CD4-positive, alpha-beta T cell treated with Interleukin-1 beta for 1 hour (primary cell): ENCODE data around the gene SLIT1.

Source experiments
- DNase-seq, 2 donors: peaks; one replicate each; pipeline ENCODE4 v3.0.0-alpha.2; 2020 to 2022

The SLIT1 gene

DNA sequence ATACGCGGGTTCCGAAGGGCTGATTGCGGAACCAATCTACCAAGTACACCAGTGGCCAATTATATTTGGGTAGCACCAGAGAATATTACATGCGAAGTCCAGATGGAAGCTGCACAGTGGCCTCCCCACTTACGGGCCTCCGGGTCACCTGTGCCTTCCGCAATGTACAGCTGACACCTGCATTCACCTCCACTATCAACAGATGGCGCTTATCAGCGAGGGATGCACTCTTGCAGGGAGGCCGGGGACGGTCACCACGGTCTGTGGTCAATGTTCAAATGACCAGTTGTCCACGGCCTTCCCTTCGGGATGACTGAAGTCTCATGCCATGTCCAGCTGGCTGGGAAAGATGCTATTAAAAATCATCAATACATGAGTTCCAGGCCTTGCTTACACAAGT lies 47.6 kb downstream of the SLIT1 start:
- no peak for DNase-seq

DNA sequence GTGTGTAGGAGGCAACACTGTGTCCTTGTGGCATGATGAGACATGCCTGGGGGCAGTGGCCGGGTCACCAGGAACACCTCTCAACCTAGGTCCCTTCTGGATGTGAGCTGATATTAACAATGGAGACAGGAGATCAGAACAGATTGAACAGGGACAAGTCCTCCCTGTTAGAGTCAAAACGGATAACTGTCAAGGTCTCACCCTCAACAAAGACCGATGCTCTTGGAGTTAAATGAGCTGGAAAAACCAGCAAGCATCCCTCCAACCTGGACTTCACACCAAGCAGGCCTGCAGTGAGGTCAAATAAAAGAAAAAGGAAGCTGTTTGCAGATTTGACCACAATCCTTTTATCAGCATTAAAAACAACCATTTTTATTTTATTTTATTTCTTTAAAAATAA lies 49.0 kb downstream of the SLIT1 start:
- DNase-seq, result no peak

DNA sequence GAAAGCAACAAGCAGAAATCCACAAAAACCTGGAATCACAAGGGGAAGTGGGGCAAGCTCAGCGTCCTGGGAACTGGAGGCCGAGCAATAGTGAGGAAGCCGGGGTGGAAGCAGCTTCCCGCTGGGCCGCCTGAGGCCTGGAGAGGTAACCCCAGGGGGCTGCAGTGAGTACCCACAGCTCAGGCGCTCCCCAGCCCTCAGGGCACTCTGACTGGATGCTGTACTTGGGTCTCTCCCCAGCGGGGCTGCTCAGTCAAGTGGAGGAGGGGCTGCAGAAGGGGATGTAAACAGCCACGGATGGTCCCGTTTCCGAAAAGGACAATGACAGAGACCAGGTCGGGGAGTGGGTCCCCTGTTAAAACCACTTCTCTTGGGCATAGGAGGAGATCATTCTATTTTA lies 50.3 kb downstream of the SLIT1 start:
- no peak for DNase-seq

DNA sequence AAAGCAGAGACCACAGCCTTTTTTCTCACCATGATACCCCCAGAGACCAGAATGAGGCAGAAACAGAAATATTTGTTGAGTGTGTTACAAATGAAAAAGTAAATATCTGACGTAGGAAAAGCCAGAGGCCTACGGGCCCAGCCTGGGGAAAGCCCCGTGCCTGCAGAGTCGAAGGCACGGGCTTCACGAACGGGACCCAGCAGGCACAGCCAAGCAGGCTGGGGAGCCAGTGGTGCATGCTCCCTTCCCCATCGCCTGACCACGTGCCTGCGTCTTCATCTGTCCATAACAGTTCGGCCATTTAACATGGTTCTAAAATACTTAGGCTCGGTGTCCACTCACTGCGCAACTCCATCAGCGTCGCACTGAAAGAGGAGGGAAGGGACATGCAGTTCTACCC lies 50.8 kb downstream of the SLIT1 start:
- DNase-seq, result no peak

DNA sequence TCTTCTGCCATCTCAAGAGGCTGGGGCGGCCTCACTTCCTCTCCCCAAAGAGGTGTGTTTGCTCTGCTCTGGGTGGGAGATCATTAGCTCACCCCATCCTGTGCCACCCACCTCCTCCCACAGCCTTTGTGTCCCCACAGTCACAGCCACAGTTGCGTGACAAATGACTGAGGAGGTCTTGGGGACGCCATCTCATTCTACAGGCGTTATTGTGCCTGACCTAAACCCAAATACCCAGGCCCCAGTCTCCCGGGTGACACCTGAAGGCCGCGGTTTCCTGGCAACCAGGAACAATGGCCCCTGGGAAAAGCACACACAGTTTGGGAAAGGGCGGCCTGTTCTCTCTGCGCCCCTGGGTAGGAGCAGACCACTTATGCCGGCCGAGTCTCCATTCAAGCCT lies 51.6 kb downstream of the SLIT1 start:
- no peak for DNase-seq

DNA sequence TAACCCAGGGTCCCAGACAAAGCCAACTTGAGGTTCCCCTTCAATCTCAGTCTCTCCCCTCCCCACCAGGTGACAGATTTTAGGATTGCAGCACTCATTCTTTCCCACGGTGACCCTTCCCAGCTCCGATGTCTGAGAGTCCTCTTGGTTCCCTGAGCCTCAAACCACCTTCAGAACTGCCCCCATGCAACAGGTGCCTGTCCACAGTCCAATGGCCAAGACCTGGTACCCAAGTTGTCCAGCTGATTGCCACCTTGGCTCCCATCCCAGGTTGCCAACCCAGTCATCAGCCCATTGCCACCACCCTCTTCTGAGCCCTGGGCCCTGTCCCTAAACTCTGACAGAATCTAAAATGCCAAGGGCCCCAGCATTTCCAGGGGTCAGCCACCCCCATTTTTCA lies 53.5 kb downstream of the SLIT1 start:
- no peak for DNase-seq

DNA sequence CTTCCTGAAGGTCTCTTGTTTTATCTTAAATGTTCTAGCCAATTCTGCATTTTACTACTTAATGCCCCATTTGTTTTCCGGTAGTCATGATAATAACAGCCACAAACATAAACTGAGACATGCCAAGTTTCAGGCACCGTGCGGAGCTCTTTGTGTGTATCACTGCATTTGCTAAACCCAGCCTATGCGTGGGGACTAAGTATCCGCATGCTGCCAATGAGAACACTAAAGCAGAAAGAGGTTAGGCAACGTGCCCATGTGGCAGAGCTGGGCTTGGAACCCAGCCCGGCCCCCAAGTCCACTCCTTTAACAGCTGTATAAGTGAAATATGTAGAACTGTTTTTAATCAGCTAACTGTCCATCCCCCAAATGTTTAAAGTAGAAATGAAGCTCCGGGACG lies 54.1 kb downstream of the SLIT1 start:
- DNase-seq, result no peak

DNA sequence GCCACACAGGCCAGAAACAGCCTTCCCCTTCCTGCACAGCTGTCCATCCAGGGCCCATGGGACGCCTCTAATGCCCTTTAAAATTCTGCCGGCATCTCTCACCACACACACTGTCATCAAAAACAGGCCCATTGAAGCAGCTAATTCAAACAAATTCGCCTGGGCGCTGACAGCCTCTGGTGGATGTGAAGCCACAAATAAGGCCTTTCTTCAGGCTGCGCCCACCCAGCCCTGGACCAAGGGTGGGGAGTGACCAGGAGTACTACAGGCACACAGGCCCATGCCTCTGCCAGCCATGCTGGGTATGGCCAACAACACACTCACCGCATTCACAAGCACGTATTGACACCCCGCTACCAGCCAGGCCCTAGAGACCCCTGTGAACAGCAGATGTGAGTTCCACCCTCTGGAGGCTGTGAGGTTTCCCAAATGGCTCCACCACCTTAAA lies 54.6 kb downstream of the SLIT1 start:
- DNase-seq, result no peak

DNA sequence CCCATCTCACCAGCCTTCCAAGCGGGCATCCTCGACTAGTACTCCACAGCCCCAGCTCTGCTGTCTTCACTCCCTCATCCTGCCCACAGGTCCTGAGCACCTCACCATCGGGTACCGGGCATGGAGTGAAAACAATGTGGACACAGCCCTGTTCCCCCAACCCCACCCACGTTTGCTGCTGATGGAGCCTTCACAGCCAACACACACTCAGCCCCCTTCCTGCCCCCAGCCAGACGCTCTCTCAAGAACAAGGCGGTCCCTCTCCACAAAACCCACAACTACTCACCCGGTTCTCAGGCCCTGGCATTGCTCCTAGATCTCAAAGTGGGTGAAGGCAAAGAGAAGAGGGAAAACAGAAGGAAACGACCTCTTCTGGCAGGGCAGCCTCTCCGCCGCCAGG lies 56.1 kb downstream of the SLIT1 start:
- DNase-seq, result no peak

DNA sequence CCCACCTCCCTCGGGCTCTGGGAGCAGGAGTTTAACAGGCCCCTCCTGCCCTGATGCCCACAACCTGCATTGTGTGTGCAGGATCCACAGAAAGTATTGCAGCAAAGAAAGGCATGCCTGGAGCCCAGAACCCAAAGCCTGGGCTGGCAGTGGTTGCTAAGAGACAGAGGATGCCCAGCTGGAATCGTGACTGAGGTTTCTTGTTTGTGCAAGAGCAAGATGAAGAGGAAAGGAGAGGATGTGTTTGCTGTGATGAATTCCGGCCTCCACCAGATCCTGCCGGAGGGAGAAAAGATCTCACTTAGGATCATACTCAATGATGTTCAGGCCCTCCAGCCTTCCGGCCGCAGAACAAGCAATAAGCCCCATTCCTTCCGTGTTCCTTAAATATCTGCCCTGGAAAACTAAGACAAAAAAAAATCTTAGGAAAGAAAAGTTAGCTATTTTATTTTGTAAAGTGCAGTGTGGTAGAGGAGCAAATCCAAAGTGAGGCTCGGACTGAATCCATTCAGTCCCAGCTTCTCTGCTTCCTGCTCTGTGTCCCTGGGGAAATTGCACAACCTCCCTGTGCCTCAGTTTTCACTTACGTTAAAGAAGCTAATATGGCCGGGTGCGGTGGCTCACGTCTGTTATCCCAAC lies 57.1 kb downstream of the SLIT1 start:
- no peak for DNase-seq

DNA sequence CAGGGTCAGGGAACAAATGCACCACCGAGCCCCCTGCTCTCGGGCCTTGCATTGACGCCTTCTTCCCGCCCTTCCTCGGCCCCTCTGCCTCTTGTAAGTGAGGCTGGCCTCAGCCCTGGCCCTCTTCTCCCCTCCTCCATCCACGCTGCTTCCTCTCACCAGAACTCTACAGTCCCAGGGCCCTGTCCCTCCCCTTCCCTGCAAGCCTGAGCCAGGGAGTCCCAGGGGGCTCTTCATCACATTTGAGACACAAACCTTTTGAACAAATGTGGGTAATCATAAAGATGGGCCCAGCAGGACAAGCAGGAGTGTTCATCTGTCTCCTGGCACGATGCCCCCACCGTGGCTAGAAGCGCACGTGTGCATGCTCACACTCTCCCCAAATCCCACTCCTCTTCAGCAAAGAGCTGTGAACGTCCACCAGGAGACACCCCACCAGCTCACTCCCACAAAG lies 57.7 kb downstream of the SLIT1 start:
- DNase-seq, result no peak

DNA sequence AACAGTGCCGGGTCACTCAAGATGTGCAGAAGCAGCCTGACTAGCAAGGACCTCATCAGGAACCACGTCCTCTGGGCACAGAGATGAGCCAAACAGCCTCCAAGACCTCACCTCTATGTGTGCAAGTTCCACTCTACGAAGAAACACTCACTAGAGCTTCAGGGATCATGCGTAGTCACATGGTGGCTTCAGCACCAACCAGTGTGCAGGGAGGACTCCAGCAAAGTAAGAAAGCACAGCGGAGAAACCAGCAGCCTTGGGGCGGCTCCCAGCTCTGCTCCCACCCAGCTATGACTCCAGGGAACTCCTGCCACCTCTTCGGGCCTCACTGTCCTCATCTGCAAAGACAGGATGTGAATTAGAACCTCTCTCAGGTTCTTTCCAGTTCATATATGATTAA lies 58.2 kb downstream of the SLIT1 start:
- DNase-seq, result no peak

DNA sequence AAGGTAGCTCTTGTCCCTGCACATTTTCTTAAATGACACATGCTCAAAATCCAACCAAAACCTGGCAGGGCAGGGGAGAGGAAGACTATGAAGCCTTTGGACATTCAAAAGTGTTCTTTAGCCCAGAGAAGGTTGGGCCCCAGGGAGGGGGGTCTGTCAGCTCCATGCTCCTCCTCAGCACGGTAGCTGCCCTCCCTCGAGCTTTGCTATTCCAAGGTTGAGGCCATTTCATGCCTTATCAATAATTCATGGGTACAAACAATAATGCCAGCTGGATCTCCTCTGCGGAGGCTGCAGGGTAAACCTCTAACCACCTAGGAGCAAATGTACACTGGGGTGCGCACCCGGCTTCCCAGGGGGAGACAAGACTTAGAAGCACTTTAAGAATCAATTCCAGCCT lies 61.5 kb downstream of the SLIT1 start:
- DNase-seq, result no peak

DNA sequence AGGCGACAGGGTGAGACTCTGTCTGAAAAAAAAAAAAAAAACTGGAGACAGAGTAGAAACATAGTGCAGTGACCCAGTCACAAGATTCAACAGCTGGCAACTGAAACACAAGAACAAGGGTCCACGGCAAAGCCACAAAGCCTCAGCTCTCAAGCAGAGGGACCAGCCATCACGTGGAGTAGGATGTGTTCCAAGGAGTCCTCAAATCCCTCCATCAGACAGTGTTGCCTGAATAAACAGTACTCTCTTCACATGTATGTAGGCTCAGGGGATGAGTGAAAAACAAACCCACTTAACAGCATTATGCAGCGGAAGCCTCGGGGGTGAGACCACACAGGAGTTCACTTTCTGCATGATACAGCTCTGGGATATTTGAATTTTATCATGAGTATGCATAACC lies 62.0 kb downstream of the SLIT1 start:
- no peak for DNase-seq

DNA sequence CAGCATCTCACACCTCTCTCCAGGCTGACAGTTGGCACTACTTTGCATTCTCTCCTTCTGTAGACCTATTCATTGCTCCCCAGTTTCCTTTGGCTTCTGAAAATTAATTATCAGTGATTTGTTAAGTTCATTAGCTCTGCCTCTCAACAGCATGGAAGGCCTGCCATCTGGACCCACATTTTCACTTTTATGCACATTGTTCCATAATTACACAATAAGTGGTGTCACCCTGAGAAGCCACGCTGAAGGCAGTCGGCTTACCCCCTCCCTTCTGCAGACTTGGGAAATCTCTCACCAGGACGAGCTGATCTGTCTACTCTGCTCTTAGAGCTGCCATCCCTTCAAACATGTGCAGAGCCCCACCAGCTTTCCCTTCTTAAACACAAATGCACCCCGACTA lies 64.7 kb downstream of the SLIT1 start:
- DNase-seq, result no peak

DNA sequence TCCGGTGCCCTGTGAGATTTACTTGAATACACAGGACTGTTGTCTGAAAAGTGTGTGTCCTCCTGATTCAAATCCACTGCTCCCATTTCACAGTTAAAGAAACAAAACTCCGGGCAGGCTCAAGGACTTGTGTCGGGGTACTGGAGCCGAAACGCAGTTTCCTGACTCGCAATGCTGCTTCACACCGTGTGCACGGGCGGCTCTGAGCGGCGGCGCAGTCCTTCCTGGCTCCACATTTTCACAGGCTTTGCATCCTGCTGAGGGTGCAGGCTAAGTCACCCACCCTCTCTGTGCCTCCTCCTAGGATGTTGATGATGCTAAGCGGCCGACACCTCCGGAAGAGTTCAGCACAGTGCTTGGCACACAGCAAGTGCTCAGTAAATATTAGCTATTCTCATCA lies 65.4 kb downstream of the SLIT1 start:
- DNase-seq, result no peak

DNA sequence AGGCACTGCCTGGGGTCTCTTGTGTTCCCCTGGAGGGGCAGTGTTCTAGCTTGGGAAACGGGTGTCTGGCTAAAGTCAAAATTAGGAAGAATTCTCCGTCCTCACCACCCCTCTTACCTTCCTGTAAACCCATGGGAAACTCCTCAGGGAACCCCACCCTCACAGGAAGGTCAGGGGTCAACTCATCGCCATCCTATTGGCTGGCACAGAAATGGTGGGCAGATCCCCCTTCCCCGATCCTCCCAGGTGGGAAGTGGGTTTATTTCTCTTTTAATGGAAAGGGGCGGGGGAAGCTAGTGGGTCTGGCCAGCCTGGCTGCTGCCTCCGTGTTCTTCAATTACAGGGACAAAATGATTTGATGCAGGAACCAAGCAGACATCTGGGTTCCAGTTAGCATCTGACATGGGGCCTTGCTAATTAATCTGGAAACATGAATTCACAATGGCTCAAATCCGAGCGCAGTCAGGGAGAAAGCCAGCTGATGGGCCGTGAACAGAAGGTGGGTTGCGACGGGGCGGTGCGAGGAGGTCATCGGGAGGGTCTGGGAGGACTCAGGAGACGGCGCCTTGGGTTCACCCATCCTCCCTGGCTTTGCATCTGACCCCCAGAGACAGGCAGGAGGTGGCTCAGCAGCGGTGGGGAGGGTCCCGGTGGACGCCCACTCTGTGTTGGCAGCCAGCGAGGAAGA lies 66.6 kb downstream of the SLIT1 start:
- no peak for DNase-seq

DNA sequence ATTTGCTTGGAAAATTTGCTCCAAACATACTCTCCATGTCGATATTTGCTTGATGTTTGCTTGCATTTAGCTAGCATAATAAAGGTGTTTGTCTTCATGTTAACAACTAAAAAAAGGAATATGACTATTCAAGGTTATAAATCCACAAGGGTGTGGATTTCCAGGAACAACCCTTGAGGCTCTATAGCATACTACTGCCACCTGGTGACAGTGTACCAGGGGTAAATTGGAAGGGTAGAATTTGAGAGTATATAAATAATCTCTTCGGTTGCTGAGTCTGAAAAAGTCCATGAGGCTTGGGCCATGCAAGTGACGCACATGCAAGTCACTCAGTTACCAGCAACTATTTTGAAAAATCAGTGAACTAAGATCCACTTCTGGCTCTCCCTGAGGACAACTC lies 68.4 kb downstream of the SLIT1 start:
- no peak for DNase-seq

DNA sequence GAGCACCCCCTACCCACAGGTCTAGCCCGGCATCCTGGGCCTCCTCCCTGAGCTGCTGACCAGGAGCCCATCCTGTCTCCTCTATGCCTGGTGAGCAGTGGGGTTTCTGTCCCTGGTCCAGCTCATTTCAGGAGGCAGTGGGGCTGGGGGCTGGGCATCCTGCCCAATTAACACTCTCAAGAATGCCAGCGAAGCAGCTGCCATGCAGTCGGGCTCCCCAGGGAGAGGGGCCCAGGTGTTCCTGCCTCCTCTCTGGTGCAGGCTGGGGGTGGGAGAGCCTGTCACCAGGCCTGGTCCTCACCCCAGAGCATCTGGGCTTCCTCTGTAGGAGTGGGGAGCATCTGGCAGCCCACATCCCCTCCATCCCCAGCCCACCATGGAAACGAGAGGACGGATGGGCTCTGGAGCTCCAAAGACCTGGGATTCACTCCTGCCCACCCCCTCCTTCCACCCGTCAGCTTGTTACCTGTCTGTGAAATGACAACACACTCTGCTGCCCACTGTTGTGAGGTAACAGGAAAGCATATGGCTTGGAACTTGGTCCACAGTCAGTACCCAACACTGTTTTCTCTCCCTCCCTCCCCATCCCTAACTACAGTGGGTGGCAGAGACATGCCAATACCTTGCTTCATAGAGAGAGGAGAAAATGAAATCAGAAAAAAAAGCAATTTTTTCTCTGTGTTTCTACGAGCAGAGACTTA lies 69.1 kb downstream of the SLIT1 start:
- DNase-seq, result no peak

DNA sequence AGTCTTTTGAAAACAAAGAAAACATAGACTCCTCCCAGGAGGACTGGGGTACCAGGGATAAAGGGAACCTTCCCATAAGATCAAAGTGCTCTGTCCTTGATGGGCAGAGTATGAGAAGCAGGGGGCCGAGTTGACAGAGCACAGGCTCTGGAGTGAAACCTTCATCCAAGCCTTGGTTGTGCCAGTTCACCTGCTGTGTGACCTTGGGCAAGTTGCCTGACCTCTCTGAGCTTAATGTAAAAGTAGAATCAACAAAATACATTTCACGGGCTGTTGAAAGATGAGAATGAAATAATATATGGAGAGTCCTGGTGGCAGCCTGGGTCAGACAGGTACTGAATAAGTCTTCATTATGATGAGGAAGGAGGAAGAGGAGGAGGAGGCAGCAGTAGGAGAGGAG lies 69.9 kb downstream of the SLIT1 start:
- DNase-seq, result no peak

DNA sequence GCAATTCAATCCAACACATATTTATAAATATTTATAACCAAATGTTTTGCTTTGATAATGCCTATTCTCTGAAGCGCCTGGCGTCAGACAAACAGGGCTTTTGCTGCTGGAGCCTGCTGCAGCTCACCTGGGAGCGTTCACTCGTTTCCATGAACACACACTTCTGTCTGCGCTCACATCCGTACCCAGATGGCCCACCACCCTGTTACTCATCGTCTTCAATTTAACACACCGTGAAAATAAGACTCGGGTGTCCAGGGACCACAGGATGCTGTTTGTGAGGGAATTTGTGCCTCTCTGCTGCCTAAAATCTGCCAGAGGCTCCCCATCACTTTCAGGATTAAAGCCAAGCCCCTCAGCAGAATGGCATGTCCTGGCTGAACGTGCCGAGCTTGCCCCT lies 74.1 kb downstream of the SLIT1 start:
- DNase-seq, result no peak

DNA sequence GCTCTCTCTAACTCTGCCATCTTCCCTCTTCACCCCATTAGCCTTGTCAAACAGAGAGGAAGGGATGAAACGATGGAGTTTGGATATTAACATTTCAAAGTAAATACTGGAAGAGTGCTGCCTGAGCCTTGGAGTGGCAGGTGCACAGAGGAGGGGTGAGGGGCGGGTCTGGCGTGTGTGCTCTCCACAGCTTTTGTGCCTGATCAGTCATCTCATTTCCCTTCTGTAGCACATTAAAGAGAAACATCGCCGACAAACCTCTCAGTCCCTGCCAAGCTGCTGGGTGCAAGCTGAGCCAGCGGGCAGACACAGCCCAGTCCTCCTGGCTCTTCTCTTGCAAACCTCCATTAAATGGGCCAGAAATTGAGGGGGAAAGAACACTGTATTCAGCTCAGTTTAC lies 76.2 kb downstream of the SLIT1 start:
- DNase-seq, result no peak

DNA sequence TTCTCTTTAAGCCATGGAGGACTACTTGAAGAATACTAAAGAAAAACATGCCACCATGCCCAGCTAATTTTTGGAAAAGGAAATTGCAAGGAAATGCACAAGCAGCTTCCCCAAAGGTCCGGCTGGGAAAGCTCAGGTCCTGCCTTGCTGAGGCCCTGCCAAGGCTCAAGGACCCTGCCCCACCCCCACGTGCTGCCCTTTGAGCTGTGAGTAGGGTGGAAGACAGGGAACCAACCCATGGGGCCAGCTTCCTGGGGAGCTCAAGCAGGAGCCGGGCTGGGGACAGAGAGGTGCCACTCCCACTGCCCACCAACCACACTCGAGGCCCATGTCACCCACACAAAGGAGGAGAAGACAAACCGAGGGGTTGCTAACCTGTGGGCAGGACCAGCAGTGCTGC lies 78.2 kb downstream of the SLIT1 start:
- no peak for DNase-seq

DNA sequence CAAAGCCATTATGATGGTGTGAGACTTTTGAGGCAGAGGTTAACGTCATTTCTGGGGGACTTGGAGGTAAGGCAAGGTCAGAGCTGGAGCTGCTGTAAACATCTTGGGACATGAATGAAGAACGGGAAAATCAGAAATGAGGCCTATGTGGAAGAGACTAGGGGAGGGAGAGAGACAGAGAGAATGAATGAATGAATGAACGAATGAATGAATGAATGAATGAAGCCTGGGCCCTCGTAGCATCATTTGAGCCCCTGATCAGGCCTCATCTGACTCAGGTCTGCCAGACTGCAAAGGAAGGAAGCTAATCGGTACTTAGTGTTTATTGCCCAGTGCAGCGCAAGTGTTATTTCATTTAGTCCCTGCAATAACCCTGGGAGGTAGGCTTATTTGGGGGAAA lies 79.6 kb downstream of the SLIT1 start:
- no peak for DNase-seq
